Posterior vena cava (tissue), 2 donors: Measurements from ENCODE around the gene RXFP4. TPM values are rescaled to one million over a fixed set of nuclear protein-coding genes. Genes with fewer than 3 reads are reported as not detected.
"Not testable (repeated sequence)": the region's sequence is repeated elsewhere in the genome, so short reads cannot be mapped to it uniquely, and the experiment has no call there.

Source experiments
- DNase-seq: peaks from one replicate; pipeline ENCODE4 v3.0.0-alpha.2; 2020; ENCODE audit warnings: low spot score
- intact Hi-C, 2 donors: fragments of 100-400 bp; cut with DNase I; formaldehyde crosslinking; loops; one replicate each; pipeline versions ENCODE4 v1.14.1 to v1.14.2; 2022 to 2023
- long read RNA-seq, 2 donors: library from polyadenylated mRNA; unstranded; transcript quantifications; one replicate each; pipeline ENCODE4 v2.0.0, GENCODE V29; 2020 to 2021
- total RNA-seq, 2 donors: library from RNA; stranded (reverse); fragmentation: NEBNext Ultra II Directional; extraction: Animal tissue kit (Norgen Biotek cat#: 25700); gene quantifications; one replicate each; pipeline ENCODE4 v1.2.1, GENCODE V29; 2021
- donor health status: DM: yes; HTN: yes; CAD: no.
- donor health status: DM: yes; HTN: yes; CAD: no.

The RXFP4 gene, protein sequence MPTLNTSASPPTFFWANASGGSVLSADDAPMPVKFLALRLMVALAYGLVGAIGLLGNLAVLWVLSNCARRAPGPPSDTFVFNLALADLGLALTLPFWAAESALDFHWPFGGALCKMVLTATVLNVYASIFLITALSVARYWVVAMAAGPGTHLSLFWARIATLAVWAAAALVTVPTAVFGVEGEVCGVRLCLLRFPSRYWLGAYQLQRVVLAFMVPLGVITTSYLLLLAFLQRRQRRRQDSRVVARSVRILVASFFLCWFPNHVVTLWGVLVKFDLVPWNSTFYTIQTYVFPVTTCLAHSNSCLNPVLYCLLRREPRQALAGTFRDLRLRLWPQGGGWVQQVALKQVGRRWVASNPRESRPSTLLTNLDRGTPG
- not detected for total RNA-seq
- long read RNA-seq, donor 1: 0 reads
- long read RNA-seq, donor 2: 0 reads

DNA sequence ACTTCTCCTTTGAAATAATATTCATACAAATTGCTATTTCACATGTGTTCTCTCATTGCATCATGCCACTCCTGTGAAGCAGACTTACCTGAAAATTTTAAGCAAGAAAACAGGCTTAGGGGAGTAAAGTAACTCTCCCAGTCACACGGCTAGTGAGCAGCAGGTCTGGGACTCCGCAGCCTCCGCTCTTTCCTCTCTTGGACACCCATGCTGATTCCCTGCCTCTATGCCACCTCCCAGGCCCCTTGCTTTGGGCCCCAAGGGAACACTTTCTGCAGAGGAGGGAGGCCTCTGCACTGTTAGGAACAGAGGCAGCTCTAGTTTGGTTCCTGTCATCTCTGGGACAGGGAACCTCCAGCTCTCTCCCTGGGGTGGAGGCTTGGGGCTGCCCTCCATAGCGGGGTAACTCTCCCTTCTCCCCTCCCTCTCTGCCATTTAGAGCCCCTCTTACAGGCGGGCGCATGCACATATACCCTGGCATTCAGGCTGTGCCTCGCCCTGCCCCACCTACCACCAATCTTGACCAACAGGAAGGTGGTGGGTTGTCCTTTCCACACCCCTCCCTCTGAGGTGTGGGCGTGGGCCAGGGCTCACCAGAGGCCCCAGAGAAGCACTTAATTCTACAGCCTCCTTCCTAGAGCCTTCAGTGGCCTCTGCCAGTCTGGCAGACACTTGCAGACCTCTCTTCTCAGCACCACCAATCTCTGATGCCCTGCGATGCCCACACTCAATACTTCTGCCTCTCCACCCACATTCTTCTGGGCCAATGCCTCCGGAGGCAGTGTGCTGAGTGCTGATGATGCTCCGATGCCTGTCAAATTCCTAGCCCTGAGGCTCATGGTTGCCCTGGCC is at the start of gene RXFP4:
Gene RXFP4, plus strand, starts transcription at position 646 of the 852 bp plus-strand sequence. Its CDS starts 72 bp downstream, at position 718.
- intact Hi-C loops: no loop called here

DNA sequence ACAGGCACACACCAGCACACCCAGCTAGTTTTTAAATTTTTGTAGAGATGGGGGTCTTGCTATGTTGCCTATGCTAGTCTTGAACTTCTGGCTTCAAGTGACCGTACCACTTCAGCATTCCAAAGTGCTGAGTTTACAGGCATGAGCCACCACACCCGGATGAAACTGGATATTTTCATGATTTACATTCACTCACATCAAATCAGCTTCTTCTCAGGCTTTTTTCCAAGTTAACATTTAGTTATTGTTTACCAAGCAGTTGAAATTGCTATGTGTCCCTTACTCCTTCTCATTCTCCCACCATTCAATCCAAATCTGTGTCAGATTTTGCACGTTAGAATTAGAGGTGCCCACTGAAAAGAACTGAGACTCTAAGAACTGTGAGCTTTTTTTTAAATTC is 48.6 kb upstream of the RXFP4 start:
- no peak for DNase-seq
- intact Hi-C loops: no loop called here

More for the DNA sequence above, at the start of gene RXFP4:
- no peak for DNase-seq

DNA sequence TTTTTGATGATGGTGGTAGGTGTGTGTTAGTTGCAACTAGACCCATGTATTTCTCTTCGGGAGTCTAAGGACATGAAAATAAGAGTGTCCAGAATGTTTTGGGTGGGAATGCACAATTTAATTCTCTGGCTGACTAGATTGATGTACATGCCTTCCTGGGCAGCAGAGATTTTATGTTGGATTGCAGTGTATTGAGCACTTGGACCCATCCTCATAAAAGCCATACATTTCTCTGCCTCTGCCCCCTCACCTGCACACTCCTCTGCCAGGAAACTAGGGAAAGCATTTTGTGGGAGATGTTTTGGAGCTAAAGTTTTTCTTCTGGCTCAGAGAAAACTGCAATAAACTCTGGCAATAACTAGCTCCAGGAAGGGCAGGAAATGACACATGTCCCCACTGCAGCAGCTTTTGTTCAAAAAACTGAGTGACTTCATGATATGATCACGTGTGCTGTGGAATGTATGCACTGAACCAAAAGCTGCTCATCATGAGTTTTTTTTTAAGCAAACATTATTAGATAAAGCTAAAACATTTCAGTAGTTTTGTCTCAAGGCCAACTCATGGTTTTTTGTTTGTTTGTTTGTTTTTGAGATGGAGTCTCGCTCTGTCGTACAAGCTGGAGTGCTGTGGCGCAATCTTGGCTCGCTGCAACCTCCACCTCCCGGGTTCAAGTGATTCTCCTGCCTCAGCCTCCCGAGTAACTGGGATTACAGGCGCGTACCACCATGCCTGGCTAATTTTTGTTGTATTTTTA is 47.9 kb upstream of the RXFP4 start:
- intact Hi-C loops: no loop called here
- peak; percentile 53 for DNase-seq

DNA sequence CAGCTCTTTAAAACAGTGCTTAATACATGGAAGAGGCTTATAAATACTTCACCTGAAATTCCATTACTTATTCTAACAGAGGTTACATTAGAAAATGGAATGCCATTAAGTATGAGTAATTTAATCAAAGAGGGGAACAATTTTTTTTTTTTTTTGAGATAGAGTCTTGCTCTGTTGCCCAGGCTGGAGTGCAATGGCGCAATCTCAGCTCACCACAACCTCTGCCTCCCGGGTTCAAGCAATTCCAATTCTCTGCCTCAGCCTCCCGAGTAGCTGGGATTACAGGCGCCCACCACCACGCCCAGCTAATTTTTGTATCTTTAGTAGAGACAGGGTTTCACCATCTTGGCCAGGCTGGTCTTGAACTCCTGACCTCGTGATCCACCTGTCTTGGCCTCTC is 45.8 kb upstream of the RXFP4 start:
- intact Hi-C loops: not testable (repeated sequence)
- DNase-seq: peak; percentile 9

DNA sequence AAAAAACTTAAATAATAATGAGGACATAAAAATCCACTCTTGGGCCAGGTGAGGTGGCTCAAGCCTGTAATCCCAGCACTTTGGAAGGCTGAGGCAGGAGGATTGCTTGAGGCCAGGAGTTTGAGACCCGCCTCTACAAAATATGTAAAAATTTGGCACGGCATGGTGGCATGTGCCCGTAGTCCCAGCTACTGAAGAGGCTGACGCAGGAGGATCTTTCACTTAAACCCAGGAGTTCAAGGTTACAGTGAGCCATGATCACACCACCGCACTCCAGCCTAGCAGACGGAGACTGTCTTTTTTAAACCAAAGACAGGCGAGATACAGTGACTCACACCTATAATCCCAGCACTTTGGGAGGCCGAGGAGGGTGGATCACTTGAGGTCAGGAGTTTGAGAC is 45.0 kb upstream of the RXFP4 start:
- DNase-seq: peak; percentile 23
- intact Hi-C loops: not testable (repeated sequence)

DNA sequence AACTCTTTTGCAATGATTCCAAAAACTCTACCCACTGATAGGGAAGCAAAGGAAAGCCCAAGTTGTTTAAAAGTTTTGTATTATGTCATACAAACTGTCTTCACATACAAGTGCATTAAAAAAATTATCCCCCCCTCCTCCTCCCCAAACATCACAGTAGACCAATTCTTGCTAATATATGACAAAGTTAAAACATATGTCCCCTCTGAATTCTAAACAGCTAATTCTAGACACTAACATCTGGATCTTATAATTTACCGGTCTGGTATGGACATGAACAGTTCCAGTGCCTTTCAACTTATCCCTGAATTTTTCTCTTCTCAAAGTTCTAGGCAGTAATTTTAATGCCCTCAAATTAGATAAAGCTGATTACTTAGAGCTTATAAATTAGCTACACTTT is 43.7 kb upstream of the RXFP4 start:
- no peak for DNase-seq
- intact Hi-C loops: no loop called here

DNA sequence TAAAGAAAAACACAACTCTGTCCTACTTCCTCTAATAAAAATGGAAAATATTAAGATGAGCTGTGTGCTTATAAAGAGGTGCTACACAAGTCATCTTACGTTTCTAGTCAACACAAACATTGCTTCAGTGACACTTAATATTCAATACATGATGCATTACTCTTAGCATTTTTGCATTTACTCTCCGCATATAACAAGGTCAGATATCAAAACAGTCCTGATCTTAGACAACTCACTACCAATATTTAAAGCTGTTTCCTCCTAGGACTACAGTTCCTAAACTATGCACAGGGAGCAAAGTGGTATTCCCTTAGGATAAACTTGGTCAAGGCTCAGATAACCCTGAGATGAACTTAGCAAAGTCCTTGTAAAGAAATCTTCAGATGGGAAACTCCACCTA is 42.5 kb upstream of the RXFP4 start:
- DNase-seq: no peak
- intact Hi-C loops: no loop called here

DNA sequence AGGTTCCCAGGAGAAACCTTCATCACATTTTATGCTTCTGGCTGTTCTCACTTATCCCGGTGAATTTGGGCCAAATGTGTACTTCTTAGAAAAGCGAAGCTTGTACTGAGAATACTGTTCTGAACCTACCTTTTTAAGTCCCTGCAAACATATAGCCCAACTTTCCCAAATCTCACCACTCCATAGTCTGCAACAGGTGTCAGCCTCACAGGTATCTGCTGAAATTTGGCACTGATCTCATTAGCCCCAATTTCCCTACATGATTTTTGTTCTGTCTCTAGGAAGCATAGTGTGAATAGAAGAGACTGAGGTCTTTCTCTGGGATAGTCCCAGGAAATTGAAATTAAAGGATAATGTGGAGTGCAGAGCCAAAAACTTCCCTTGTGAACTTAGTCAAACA is 41.8 kb upstream of the RXFP4 start:
- no peak for DNase-seq
- intact Hi-C loops: no loop called here

DNA sequence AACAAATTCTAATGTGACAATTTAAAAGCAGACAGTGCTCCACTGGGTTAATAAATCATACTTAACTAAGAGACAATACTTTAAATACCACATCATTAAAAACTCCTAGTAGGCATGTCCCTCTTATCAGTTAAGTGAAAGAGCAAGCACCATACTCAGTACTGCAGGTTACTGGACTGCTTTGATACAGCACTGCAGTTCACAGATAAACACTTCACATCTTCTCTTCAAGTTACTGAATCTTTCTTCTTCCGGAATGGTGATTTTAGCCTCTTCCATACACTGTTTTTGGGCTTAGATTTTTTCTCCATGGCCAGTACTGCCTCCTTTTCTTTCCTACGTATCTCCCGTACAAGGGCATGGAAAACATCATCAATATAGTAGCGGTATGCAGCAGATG is 41.3 kb upstream of the RXFP4 start:
- no peak for DNase-seq
- intact Hi-C loops: no loop called here

DNA sequence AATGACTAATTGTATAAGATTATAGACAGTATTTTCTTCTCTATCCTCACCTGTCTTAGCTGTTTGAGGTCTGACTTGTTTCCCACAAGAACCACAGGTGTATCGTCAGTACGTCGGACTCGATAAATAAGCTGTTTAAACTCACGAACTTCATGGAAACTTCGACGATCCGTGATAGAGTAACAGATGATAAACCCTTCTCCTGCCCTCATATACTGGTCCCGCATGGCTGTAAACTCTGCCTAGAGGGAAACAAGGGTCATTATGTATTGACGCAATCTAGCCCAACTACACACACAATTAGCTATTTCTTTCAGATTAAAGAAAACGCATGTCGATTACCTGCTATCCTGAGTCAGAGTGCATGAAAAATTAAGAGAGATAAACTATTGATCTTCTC is 37.2 kb upstream of the RXFP4 start:
- intact Hi-C loops: no loop called here
- no peak for DNase-seq

DNA sequence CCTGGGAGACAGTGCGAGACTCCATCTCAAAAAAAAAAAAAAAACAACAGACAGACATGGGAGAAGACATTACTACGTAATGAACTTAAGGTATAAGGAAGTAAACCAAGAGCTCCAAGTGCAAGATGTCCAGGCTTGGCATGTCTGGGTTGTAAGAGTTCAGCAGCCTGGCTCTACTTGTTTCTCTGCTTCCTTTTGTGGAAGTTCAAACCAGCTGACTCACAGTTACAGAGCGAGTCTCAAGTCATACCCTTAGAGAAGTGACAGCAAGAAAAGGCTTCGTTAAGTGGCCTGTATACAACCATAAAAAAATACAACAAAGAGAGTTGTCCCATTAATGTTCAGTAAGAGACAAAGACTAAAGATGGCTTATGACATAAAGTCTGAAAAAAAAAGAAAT is 31.5 kb upstream of the RXFP4 start:
- DNase-seq: no peak
- intact Hi-C loops: no loop called here

DNA sequence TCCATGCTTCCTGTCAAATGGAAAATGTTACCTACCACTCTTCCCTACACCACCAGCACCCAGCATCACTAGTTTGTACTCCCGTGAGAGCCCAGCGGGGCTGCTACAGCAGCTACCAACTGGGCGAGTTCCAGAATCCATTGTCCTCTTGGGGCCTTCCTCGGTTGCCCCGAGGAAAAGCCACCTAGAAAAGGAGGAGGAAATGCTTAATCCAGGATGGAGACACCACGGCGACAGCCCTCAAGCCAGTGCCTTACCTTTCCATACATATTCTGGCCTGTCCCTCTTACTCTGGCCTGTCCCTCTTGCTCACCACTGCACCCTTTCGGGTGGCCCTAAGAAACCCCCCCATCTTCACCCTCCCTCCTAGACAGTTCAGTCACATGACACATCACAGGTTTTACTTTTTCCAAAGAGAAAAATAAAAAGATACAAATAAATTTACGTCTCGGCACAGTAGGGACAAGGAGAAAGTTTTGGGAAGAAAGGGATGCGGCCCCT is 30.8 kb upstream of the RXFP4 start:
- DNase-seq: no peak
- intact Hi-C loops: no loop called here

DNA sequence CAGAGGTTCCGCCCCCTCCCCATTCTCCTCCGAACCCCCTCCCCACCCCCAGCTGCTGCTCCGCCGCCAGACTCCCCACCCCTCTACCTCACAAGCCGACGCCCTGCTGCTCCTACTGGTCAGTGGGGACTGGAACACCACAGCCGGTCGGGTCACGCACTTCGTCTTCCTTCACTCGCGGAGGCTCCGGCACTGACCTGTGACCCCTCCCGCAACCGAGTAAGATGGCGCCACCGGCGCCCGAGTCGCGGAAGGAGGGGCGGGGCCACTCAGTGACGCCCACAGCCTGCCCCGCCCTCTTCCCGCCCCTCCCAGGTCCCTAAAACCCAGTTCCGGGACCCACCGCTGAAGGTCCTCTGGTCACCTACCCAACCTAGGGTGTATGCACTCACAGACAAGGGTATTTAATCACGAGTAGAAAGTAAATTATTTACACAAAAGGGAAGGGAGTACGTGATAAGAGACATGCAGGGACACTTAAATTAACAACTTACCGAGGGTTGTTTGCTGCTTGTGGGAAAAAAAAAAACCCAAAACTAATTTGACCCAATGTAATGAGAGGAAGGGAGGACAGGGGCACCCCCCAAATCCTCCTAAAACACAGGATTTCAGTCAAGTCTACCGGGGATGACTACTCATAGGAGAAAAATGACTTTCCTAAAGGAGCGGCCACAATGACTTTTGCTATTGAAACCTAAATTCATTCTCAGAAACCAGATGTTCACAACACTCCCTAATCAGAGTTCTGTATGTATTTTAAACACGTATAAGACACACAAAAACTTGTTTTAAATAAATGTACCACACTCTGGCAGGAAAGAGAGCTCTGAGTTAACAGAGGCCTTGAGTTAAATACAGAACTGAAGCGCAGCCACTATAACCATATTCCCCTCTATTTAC is 30.0 kb upstream of the RXFP4 start, which contains the start of gene RIT1:
Gene RIT1, minus strand, starts transcription at position 194 of the 900 bp plus-strand sequence. CDS start 588 bp downstream, outside the sequence.
- peak; percentile 96 for DNase-seq
- intact Hi-C loops: no loop called here

DNA sequence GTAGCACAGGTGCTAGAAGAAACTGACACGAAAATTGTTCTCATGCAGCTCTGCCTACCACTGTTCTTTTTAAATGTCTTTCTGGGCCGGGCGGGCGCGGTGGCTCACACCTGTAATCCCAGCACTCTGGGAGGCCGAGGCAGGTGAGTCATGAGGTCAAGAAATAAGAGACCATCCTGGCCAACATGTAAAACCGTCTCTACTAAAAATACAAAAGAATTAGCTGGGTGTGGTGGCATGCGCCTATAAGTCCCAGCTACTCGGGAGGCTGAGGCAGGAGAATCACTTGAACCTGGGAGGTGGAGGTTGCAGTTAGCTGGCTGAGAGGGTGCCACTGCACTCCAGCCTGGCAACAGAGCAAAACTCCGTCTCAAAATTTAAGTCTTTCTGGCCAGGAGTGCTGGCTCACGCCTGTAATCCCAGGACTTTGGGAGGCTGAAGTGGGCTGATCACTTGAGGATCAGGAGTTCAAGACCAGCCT is 29.3 kb upstream of the RXFP4 start:
- intact Hi-C loops: no loop called here

DNA sequence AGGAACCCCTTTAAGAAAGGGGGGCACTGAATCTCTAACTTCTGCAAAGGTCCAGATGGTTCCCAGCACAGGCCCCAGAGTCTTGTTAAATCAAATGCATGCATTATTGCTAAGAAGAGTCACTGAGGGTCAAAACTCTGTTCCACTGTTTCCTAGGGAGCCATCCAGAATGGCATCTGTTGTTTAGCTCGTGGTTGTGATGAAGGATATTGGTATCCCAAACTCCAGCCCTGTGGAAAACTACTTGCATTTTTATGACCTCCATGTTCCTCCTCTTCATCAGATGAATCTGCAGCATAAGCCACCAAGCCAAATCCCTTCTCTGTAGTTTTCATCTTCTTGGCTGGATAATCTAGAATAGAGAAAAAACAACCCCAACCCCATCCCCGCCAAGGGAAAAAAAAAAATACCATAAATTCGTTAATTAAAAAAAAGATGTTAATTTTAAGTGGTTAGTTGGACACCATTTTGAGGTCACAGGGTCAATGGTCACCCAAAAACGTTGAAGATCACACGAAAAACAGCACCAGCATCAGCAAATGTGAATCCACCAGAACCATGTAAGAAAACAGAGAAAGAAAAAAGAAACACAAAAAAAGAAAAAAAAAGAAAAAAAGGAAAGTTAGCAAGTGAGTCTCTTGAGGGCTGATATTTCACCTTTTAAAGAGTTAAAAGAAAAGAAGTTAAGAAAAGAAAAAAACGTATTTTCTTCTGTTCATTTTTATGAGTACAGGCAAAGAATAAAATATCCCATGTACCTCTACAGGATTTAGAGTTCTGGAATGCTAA is 27.3 kb upstream of the RXFP4 start:
- intact Hi-C loops: no loop called here
- no peak for DNase-seq

More for the DNA sequence above, 29.3 kb upstream of the RXFP4 start:
- no peak for DNase-seq

DNA sequence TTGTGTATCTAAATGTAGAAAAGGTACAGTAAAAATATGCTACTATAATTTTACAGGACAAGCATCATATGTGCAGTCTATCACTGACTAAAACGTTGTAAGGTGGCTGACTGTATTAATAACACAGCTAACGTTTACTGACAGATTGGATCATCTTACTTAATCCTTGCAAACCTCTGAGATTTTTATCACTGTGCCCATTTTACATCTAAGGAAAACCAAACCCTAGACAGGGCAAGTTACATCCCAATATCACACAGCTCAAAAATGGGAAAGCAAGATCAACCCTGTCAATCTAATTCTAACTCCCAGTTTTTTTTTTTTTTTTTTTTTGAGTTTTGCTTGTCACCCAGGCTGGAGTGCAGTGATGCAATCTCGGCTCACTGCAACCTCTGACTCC is 22.8 kb upstream of the RXFP4 start:
- intact Hi-C loops: no loop called here
- no peak for DNase-seq

DNA sequence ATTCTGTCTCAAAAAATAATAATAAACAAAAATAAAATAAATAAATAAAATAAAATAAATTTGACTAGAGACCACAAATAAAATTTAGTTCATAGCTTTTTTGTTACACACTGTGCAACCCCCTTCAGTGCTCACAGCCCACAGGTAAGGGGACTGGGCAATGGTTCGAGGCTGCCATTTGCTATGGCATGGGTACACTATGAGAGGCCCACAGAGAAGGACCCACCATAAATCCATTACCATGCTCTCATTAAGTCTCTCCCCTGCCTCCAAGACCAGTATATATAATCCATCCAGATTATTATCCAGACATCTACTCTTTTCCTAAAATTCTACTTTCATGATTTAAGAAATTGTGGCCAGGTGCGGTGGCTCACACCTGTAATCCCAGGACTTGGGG is 21.6 kb upstream of the RXFP4 start:
- no peak for DNase-seq
- intact Hi-C loops: no loop called here

DNA sequence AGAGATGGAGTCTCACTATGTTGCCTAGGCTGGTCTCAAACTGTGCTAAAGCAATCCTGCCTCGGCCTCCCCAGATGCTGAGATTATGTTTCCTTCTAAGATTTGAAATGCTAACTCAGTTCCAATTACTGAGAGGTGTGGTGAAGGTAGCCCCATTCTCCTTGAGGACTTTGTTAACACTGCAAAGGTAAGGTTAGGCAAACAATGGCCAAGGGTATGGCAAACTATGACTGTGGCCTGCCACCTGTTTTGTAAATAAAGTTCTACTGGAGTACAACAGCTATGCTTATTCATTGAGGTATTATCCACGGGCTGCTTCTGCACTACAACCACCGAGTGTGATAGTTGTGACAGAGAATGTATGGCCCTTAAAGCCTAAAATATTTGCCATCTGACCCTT is 20.7 kb upstream of the RXFP4 start:
- no peak for DNase-seq
- intact Hi-C loops: no loop called here
